Activated T-helper 2 cell treated with anti-CD3 and anti-CD28 coated beads, Interferon-gamma antibody, Interleukin-2, Interleukin-4, amounts not matched to agents 10 μg/mL and 5 μg/mL and 100 μg/mL, durations not matched to agents 14 hours and 24 hours and 36 hours (primary cell): ENCODE results near the gene ETV2. TPM values are rescaled to one million over a fixed set of nuclear protein-coding genes. Genes with fewer than 3 reads are reported as not detected.

Source experiments
- DNase-seq: peaks from one replicate; pipeline ENCODE4 v3.0.0; 2021; ENCODE audit warnings: low spot score
- H3K27ac Mint-ChIP-seq: one replicate; pipeline ENCODE4 v1.8.0; 2021; ENCODE audit warnings: mixed read lengths
- H3K27me3 Mint-ChIP-seq: one replicate; pipeline ENCODE4 v1.8.0; 2021; ENCODE audit warnings: low read depth, mixed read lengths
- H3K36me3 Mint-ChIP-seq: one replicate; pipeline ENCODE4 v1.8.0; 2021; ENCODE audit warnings: low read depth, mixed read lengths
- H3K4me1 Mint-ChIP-seq: one replicate; pipeline ENCODE4 v1.8.0; 2021; ENCODE audit warnings: low read depth, mixed read lengths
- H3K4me3 Mint-ChIP-seq: one replicate; pipeline ENCODE4 v1.8.0; 2021; ENCODE audit warnings: low read depth, mild to moderate bottlenecking, moderate library complexity, mixed read lengths
- H3K9me3 Mint-ChIP-seq: one replicate; pipeline ENCODE4 v1.8.0; 2021; ENCODE audit warnings: mixed read lengths
- intact Hi-C: fragments of 100-400 bp; cut with micrococcal nuclease; formaldehyde crosslinking; loops from one replicate; pipeline ENCODE4 v1.15.1; 2023
- total RNA-seq: library from RNA; stranded (reverse); gene quantifications from 2 replicates; pipeline ENCODE4 v1.2.3, GENCODE V29; 2022

Gene ETV2
- total RNA-seq, 1 donor from 2014 or later: 1.0 TPM

DNA sequence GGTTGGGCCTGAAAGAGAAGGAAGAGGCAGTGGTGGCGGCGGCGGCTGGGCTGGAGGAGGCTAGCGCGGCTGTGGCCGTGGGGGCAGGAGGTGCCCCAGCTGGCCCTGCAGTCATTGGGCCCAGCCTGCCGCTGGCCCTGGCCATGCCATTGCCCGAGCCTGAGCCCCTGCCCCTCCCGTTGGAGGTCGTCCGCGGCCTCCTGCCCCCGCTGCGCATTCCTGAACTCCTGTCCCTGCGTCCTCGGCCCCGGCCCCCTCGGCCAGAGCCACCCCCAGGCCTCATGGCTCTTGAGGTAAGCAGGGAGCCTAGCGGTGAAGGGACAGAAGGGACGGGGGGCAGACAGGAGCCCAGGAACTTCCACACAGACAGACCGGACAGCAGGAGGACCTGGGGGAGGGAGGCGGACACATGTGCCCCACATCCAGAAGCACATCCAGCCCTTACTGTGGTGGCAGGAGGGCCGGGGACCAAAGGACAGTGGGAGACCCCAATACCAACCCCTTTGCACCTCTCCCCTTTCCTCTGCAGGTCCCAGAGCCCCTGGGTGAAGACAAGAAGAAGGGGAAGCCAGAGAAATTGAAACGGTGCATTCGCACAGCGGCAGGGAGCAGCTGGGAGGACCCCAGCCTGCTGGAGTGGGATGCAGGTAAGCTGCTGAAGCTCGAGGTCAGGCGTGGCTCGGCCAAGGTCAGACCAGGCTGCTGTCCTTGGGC, 7.7 kb upstream of the ETV2 start:
- H3K27ac Mint-ChIP-seq: no peak overlapping the region
- H3K4me3 Mint-ChIP-seq: no peak overlapping the region
- no peak for DNase-seq
- no peaks in the 10 kb centered on the region for H3K27me3 Mint-ChIP-seq
- peaks cover 69% of the 10 kb centered on the region for H3K36me3 Mint-ChIP-seq
- intact Hi-C loops: no loop called here
- peaks cover 6% of the 10 kb centered on the region for H3K4me1 Mint-ChIP-seq
- H3K9me3 Mint-ChIP-seq: no peaks in the 10 kb centered on the region

DNA sequence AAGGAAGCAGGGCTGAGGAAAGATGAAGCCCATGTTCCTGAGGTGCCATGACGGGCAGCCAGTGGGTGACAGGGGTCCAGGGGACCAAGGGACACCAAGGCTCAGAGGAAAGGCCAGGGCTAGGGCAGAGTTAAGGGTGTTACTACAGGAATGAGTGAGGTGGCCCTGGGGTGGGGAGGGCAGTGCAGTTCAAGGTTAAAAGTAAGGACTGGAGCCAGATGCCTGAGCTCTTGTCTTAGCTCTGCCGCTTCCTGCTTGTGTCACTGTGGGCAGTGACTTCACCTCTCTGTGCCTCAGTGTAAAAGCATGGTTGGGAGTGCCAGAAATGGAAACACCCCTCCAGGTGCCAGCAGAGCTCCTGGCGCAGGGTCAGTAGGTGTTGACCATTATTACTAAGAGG, 4.9 kb upstream of the ETV2 start:
- H3K27ac Mint-ChIP-seq: no peak overlapping the region
- DNase-seq: no peak
- no peaks in the 10 kb centered on the region for H3K9me3 Mint-ChIP-seq
- peaks cover 8% of the 10 kb centered on the region for H3K4me1 Mint-ChIP-seq
- H3K36me3 Mint-ChIP-seq: peaks cover 54% of the 10 kb centered on the region
- no peaks in the 10 kb centered on the region for H3K27me3 Mint-ChIP-seq
- intact Hi-C loops: no loop called here
- H3K4me3 Mint-ChIP-seq: no peak overlapping the region

- no peaks in the 10 kb centered on the region for H3K27me3 Mint-ChIP-seq
- intact Hi-C loops: no loop called here
- no peaks in the 10 kb centered on the region for H3K9me3 Mint-ChIP-seq
- H3K4me1 Mint-ChIP-seq: peaks cover 10% of the 10 kb centered on the region
- no peak overlapping the region for H3K4me3 Mint-ChIP-seq
- peaks cover 49% of the 10 kb centered on the region for H3K36me3 Mint-ChIP-seq
- no peak for DNase-seq
- no peak overlapping the region for H3K27ac Mint-ChIP-seq
These were observed 4.4 kb upstream of the ETV2 start for GRCh38 chr19:35637165-35637564.

DNA sequence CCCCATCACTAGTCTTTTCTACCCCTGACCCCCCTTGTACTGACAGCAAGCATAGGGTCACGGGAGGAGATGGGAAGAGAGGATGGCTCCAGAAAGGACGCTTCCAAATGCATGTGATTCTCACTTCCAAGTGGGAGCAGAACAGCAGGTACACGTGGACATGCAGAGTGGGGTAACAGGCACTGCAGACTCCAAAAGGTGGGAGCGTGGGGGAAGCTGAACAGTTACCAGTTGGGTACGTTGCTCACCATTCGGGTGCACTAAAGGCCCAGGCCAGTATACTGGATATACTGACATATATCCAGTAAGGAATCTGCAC, 2.3 kb upstream of the ETV2 start:
- no peak overlapping the region for H3K27ac Mint-ChIP-seq
- H3K4me1 Mint-ChIP-seq: peaks cover 15% of the 10 kb centered on the region
- intact Hi-C loops: no loop called here
- H3K9me3 Mint-ChIP-seq: no peaks in the 10 kb centered on the region
- H3K36me3 Mint-ChIP-seq: peaks cover 32% of the 10 kb centered on the region
- H3K27me3 Mint-ChIP-seq: no peaks in the 10 kb centered on the region
- H3K4me3 Mint-ChIP-seq: no peak overlapping the region
- no peak for DNase-seq

DNA sequence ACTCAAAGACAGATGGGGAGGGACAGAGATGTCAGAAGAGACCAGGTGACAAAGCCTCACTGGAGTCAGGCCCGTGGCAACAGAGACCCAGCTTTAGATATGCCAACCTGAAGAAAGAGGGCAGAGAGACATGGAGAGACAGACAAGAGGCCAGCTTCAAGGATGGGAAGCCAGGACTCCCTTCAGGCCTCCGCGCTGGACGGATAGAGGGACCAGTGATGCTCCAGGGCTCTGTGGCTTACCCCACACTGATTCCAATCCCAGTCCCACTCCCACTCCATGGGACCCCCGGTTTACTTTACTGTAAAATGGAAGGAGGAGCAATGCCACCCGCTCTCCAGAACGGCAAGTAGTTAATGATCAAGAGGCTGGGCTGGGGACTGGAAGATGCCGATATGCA, 1.7 kb upstream of the ETV2 start:
- H3K27ac Mint-ChIP-seq: peak overlapping the region; percentile 35
- no peak for DNase-seq
- H3K4me3 Mint-ChIP-seq: no peak overlapping the region
- intact Hi-C loops: loop anchor here (10.0 kb wide), 1 partner anchor 475 kb away; the partner anchor contains the start of genes OVOL3, POLR2I and TBCB
- peaks cover 30% of the 10 kb centered on the region for H3K36me3 Mint-ChIP-seq
- no peaks in the 10 kb centered on the region for H3K27me3 Mint-ChIP-seq
- H3K9me3 Mint-ChIP-seq: no peaks in the 10 kb centered on the region
- H3K4me1 Mint-ChIP-seq: peaks cover 17% of the 10 kb centered on the region

- Mint-ChIP-seq H3K27me3 (no peaks in the 10 kb centered on the region), H3K9me3 (no peaks in the 10 kb centered on the region), H3K4me1 (peaks cover 25% of the 10 kb centered on the region), H3K27ac (no peak overlapping the region), H3K4me3 (peak overlapping the region; percentile 79), H3K36me3 (peaks cover 12% of the 10 kb centered on the region)
- intact Hi-C loops: loop anchor here (10.0 kb wide), 1 partner anchor 472 kb away; the partner anchor contains the start of genes OVOL3, POLR2I and TBCB
- DNase-seq: no peak
These were observed 767 bp downstream of the ETV2 start for GRCh38 chr19:35642312-35642711.

DNA sequence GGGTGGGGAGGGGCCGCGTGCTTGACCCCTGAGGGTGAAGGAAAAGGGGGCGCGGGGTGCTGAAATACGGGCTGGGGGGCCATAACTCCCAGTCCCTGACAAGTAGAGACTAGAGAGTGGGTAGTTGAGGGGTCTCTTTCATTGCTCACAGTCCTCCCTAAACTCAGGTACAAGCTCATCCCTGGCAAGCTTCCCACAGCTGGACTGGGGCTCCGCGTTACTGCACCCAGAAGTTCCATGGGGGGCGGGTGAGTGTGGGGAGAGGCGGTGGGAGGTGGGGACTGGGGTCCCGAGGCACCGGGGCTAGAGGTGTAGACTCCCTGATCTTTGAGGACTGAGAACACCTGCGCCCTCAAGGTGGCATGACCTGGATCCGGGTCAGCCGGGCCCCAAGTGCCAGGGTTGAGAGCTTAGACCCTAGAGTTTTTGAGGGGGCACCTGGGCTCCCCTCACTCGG, 1.3 kb downstream of the ETV2 start:
- H3K27ac Mint-ChIP-seq: no peak overlapping the region
- no peak for DNase-seq
- H3K9me3 Mint-ChIP-seq: no peaks in the 10 kb centered on the region
- intact Hi-C loops: loop anchor here (1.0 to 10.0 kb wide), 2 partner anchors 68 to 472 kb away; partner anchors contain the start of genes OVOL3, POLR2I and TBCB
- no peaks in the 10 kb centered on the region for H3K27me3 Mint-ChIP-seq
- H3K4me1 Mint-ChIP-seq: peaks cover 25% of the 10 kb centered on the region
- H3K36me3 Mint-ChIP-seq: peaks cover 7% of the 10 kb centered on the region
- peak overlapping the region; percentile 79 for H3K4me3 Mint-ChIP-seq

DNA sequence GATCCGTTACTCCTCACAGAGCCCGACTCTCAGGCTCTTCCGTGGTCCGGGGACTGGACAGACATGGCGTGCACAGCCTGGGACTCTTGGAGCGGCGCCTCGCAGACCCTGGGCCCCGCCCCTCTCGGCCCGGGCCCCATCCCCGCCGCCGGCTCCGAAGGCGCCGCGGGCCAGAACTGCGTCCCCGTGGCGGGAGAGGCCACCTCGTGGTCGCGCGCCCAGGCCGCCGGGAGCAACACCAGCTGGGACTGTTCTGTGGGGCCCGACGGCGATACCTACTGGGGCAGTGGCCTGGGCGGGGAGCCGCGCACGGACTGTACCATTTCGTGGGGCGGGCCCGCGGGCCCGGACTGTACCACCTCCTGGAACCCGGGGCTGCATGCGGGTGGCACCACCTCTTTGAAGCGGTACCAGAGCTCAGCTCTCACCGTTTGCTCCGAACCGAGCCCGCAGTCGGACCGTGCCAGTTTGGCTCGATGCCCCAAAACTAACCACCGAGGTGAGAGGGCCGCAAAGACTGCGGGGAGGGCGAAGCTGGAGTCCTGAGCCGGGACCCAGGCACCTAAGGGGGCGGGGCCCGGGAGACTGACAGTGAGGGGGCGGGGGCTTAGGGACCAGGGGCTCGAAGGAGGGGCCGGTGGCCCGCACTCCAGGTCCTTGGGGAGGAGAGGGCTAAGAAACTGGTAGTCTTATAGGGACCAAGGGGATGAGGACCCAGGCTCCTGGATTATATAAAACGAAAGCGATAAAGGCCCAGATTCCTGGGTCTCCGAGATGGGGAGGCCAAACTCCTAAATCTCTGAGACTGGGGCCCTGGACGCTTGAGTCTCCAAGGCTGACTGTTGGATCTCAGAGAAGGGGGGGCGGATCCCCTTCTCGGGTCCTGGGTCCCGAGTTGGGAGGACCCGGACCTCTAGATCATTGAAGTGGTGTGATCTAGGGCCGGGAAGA, 2.0 kb downstream of the ETV2 start:
- no peaks in the 10 kb centered on the region for H3K9me3 Mint-ChIP-seq
- H3K27ac Mint-ChIP-seq: peak overlapping the region; percentile 74
- H3K4me1 Mint-ChIP-seq: peaks cover 25% of the 10 kb centered on the region
- peaks cover 4% of the 10 kb centered on the region for H3K36me3 Mint-ChIP-seq
- no peaks in the 10 kb centered on the region for H3K27me3 Mint-ChIP-seq
- intact Hi-C loops: loop anchor here (1.0 to 10.0 kb wide), 5 partner anchors 15 to 471 kb away; partner anchors contain the start of genes HAUS5, OVOL3, POLR2I and TBCB
- peak overlapping the region; percentile 79 for H3K4me3 Mint-ChIP-seq
- DNase-seq: peak; percentile 78

- Mint-ChIP-seq H3K4me3 (peak overlapping the region; percentile 79), H3K9me3 (no peaks in the 10 kb centered on the region), H3K27me3 (no peaks in the 10 kb centered on the region), H3K36me3 (peaks cover 11% of the 10 kb centered on the region), H3K27ac (peak overlapping the region; percentile 76), H3K4me1 (peaks cover 25% of the 10 kb centered on the region)
- peak; percentile 96 for DNase-seq
- intact Hi-C loops: loop anchor here (1.0 to 10.0 kb wide), 4 partner anchors 16 to 470 kb away; partner anchors contain the start of genes HAUS5, OVOL3, POLR2I and TBCB
These were observed 2.9 kb downstream of the ETV2 start for GRCh38 chr19:35644206-35644986.

DNA sequence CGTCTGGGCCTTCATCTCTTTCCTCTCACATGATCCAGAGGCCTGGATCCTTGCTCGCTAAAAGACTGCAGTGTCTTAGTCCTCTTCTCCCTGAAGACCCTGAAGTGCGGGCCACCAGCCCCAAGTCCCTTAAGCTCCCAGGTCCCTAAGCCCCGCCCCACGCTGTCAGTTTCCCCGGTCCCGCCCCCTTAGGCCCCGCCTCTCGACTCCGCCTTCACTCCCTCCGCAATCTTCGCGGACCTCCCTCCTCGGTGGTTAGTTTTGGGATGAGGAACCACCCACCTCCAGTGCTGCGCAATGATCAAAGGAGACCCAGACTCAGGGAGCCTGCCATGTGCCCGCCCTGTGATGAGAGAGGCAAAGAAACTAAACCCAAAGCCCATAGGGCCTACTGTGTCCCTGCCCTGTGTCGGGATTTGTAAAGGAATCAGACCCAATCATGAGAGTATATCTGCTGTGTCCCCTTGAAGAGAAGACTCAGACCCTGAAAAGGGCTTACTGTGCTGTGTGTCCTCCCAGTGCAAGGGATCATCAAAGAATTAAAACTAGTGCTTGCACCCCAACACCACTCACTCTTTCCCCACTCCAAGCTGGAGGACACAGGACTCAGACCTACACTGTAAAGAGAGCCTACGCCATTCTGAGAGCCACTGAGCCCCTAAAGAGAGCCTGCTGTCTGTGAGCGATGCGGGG, 3.6 kb downstream of the ETV2 start:
- Mint-ChIP-seq H3K4me1 (peaks cover 21% of the 10 kb centered on the region), H3K27me3 (no peaks in the 10 kb centered on the region), H3K27ac (peak overlapping the region; percentile 76), H3K36me3 (peaks cover 12% of the 10 kb centered on the region), H3K4me3 (peak overlapping the region; percentile 79), H3K9me3 (no peaks in the 10 kb centered on the region)
- DNase-seq: peak; percentile 70
- intact Hi-C loops: loop anchor here (1.0 to 10.0 kb wide), 6 partner anchors 17 to 470 kb away; partner anchors contain the start of genes HAUS5, IGFLR1, OVOL3 and POLR2I

GRCh38 chr19:35645680-35646511, 4.4 kb downstream of the ETV2 start:
- H3K36me3 Mint-ChIP-seq: peaks cover 17% of the 10 kb centered on the region

More at GRCh38 chr19:35645680-35646511, 4.4 kb downstream of the ETV2 start:
- Mint-ChIP-seq H3K4me3 (no peak overlapping the region), H3K9me3 (no peaks in the 10 kb centered on the region), H3K27me3 (no peaks in the 10 kb centered on the region), H3K27ac (no peak overlapping the region), H3K4me1 (peaks cover 21% of the 10 kb centered on the region)
- DNase-seq: no peak
- intact Hi-C loops: loop anchor here (2.0 to 10.0 kb wide), 4 partner anchors 71 to 469 kb away; partner anchors contain the start of genes IGFLR1, OVOL3, POLR2I and TBCB
